Psoas muscle (tissue), 8 donors: ENCODE measurements around the gene WDR70. TPM values are rescaled to one million over a fixed set of nuclear protein-coding genes. Genes with fewer than 3 reads are reported as not detected.
A peak's percentile ranks its signal among the peaks of the same experiment; 100 is the strongest.
"Not testable (repeated sequence)": the region's sequence is repeated elsewhere in the genome, so short reads cannot be mapped to it uniquely, and the experiment has no call there.

Experiments used
- ATAC-seq, 4 donors: fragments of 200-7000 bp; cut with Tn5 transposase; one replicate each; pipeline ENCODE4 v1.9.1; 2020; ENCODE audit warnings: moderate library complexity in 3 of 4, mild to moderate bottlenecking in 2 of 4
- DNase-seq, 2 donors: peaks; one replicate each; pipeline ENCODE4 v3.0.0-alpha.2; 2020
- H3K27ac ChIP-seq: fragments of 200-600 bp; one replicate; pipeline ENCODE4 v1.8.0; 2022
- H3K27me3 ChIP-seq, 3 donors: fragments of 200-600 bp in 1 of 3; one replicate each; pipeline versions ENCODE4 v1.6.1 to v1.8.0; 2013 to 2022; ENCODE audit warnings: low read length in 2 of 3, mild to moderate bottlenecking in 2 of 3, moderate library complexity in 1 of 3; ENCODE audit not compliant: insufficient read depth in 3 of 3
- H3K36me3 ChIP-seq, 2 donors: fragments of 200-600 bp in 1 of 2; one replicate each; pipeline versions ENCODE4 v1.6.1 to v1.8.0; 2013 to 2022; ENCODE audit warnings: low read depth in 1 of 2, mild to moderate bottlenecking in 1 of 2, moderate library complexity in 1 of 2; ENCODE audit not compliant: insufficient read depth in 1 of 2
- H3K4me1 ChIP-seq: fragments of 200-600 bp; one replicate; pipeline ENCODE4 v1.8.0; 2022
- H3K4me3 ChIP-seq: fragments of 200-600 bp; one replicate; pipeline ENCODE4 v1.8.0; 2022; ENCODE audit warnings: mild to moderate bottlenecking
- H3K9me3 ChIP-seq: fragments of 200-600 bp; one replicate; pipeline ENCODE4 v1.8.0; 2022
- CTCF ChIP-seq: fragments of 200-600 bp; IDR thresholded peaks from one replicate; pipeline ENCODE4 v1.8.0; 2022; ENCODE audit warnings: antibody characterized with exemption
- WGBS, 3 donors: extraction: QIAGEN DNeasy Blood & Tissue Kit; methylation state at CpG; one replicate each; pipeline versions ENCODE4 v1.1.6 to v1.1.7; 2013; 5-methylcytosine and 5-hydroxymethylcytosine counted together
- intact Hi-C, 2 donors: fragments of 100-400 bp; cut with DNase I; formaldehyde crosslinking; loops; one replicate each; pipeline versions ENCODE4 v1.11.0 to v1.14.2; 2022
- polyA plus RNA-seq, 3 donors: library from polyadenylated mRNA; stranded (reverse); fragments of 200-250 nt; gene quantifications; one replicate each; pipeline ENCODE4 v1.2.3, GENCODE V29; 2013
- total RNA-seq, 4 donors: library from RNA; stranded (reverse); fragmentation: NEBNext Ultra II Directional in 2 of 4; extraction: Animal tissue kit (Norgen Biotek cat#: 25700) in 2 of 4; gene quantifications; one replicate each; pipeline versions ENCODE4 v1.2.1 to v1.2.4, GENCODE V29; 2021 to 2023
- donor health status: healthy with polysubstance abuse.
- donor health status: DM: no; HTN: no; CAD: no; lungs with moderate emphysema.
- donor health status: Bipolar disorder and iron deficiency.
- donor health status: healthy.
- donor health status: DM: yes; HTN: yes; CAD: no.
- donor health status: DM: no; HTN: no; CAD: no.
- donor health status: DM: no; HTN: no; CAD: no.
- donor health status: DM: yes; HTN: yes; CAD: no.

WDR70 gene
- total and polyA plus RNA-seq, 7 donors = 16.3 to 37.8 (median 26.0) TPM

GRCh38 chr5:37773809-37774208, 394.7 kb downstream of the WDR70 start:
- Histone ChIP-seq H3K9me3 (peaks cover 9% of the 10 kb centered on the region), H3K4me1 (peaks cover 4% of the 10 kb centered on the region), H3K36me3 (no peaks in the 10 kb centered on the region), H3K4me3 (no peak overlapping the region), H3K27me3 (no peaks in the 10 kb centered on the region), H3K27ac (no peak overlapping the region)
- 94 to 97% (median 96%) methylated on average over 1 of the region's 1 CpG for WGBS, 3 donors
- no peak for DNase-seq
- intact Hi-C loops = no loop called here
- no peak for ATAC-seq
- no peak for TF ChIP-seq CTCF

- no peak for ATAC-seq
- no peak for DNase-seq
- Histone ChIP-seq H3K4me1 (peaks cover 4% of the 10 kb centered on the region), H3K27ac (no peak overlapping the region), H3K36me3 (no peaks in the 10 kb centered on the region), H3K4me3 (no peak overlapping the region), H3K27me3 (no peaks in the 10 kb centered on the region), H3K9me3 (peaks cover 9% of the 10 kb centered on the region)
- WGBS, 3 donors = 97 to 100% (median 98%) methylated on average over 9 of the region's 9 CpGs
- TF ChIP-seq CTCF = peak; percentile 50
- intact Hi-C loops = no loop called here
Observed at GRCh38 chr5:37774912-37775483, 395.9 kb downstream of the WDR70 start.

GRCh38 chr5:37776826-37777225, 397.7 kb downstream of the WDR70 start:
- 27 to 65% (median 36%) methylated on average over 7 of the region's 7 CpGs for WGBS, 3 donors
- TF ChIP-seq CTCF = no peak
- Histone ChIP-seq H3K4me1 (peaks cover 4% of the 10 kb centered on the region), H3K27me3 (no peaks in the 10 kb centered on the region), H3K36me3 (no peaks in the 10 kb centered on the region), H3K4me3 (no peak overlapping the region), H3K27ac (peak overlapping the region; percentile 39), H3K9me3 (peaks cover 9% of the 10 kb centered on the region)
- intact Hi-C loops = no loop called here
- ATAC-seq (peak; percentile 75 to 99 (median 92)), DNase-seq (peak in 1 of 2 donors; percentile 60)

GRCh38 chr5:37777432-37778130, 398.5 kb downstream of the WDR70 start:
- DNase-seq (peak in 1 of 2 donors; percentile 47), ATAC-seq (peak in 2 of 4 donors; percentile 11 to 17)
- H3K27me3 ChIP-seq = no peaks in the 10 kb centered on the region
- peak overlapping the region; percentile 39 for H3K27ac ChIP-seq
- intact Hi-C loops = no loop called here
- TF ChIP-seq CTCF = no peak
- no peaks in the 10 kb centered on the region for H3K36me3 ChIP-seq
- H3K4me1 ChIP-seq = peaks cover 4% of the 10 kb centered on the region
- no peak overlapping the region for H3K4me3 ChIP-seq
- H3K9me3 ChIP-seq = peaks cover 9% of the 10 kb centered on the region
- WGBS, 3 donors = 79 to 84% (median 82%) methylated on average over 15 of the region's 15 CpGs

GRCh38 chr5:37781409-37781808, 402.3 kb downstream of the WDR70 start:
- ATAC-seq, intact Hi-C loops, H3K4me1 ChIP-seq, DNase-seq, H3K27ac ChIP-seq, H3K36me3 ChIP-seq, H3K4me3 ChIP-seq, H3K9me3 ChIP-seq, H3K27me3 ChIP-seq: not testable (repeated sequence)
- WGBS, 3 donors = 86 to 93% (median 93%) methylated on average over 8 of the region's 8 CpGs
